Right lobe of liver (tissue), 6 donors: ENCODE data around the gene NXPH2. TPM values are rescaled to one million over a fixed set of nuclear protein-coding genes. Genes with fewer than 3 reads are reported as not detected.
"Not testable (repeated sequence)": the region's sequence is repeated elsewhere in the genome, so short reads cannot be mapped to it uniquely, and the experiment has no call there.

Experiments
- ATAC-seq, 4 donors: fragments of 200-7000 bp; cut with Tn5 transposase; one replicate each; pipeline ENCODE4 v1.9.1; 2020; ENCODE audit warnings: mild to moderate bottlenecking in 4 of 4, moderate library complexity in 4 of 4
- DNase-seq, 3 donors: peaks; one replicate each; pipeline ENCODE4 v3.0.0-alpha.2; 2020
- H3K27ac ChIP-seq, 3 donors: fragments of 200-600 bp; one replicate each; pipeline ENCODE4 v1.8.0; 2022
- H3K27me3 ChIP-seq, 2 donors: fragments of 200-600 bp; one replicate each; pipeline ENCODE4 v1.8.0; 2022
- H3K36me3 ChIP-seq, 4 donors: fragments of 200-600 bp; sonication (generic) in 1 of 4; one replicate each; pipeline versions ENCODE4 v1.5.1 to v1.8.0; 2017 to 2022; ENCODE audit warnings: control low read depth in 1 of 4
- H3K4me1 ChIP-seq, 4 donors: fragments of 200-600 bp; sonication (generic) in 1 of 4; one replicate each; pipeline versions ENCODE4 v1.5.1 to v1.8.0; 2017 to 2022; ENCODE audit warnings: control low read depth in 1 of 4
- H3K4me3 ChIP-seq, 3 donors: fragments of 200-600 bp; one replicate each; pipeline ENCODE4 v1.8.0; 2022
- H3K9me3 ChIP-seq, 4 donors: fragments of 200-600 bp; sonication (generic) in 1 of 4; one replicate each; pipeline versions ENCODE4 v1.5.1 to v1.8.0; 2017 to 2022; ENCODE audit warnings: control low read depth in 1 of 4
- POLR2A ChIP-seq: fragments of 450-650 bp; IDR thresholded peaks from one replicate; pipeline ENCODE4 v1.6.1; 2017; ENCODE audit warnings: antibody characterized with exemption, mild to moderate bottlenecking
- WGBS: methylation state at CpG from one replicate; pipeline ENCODE4 v1.1.6; 2018; ENCODE audit warnings: low coverage, low lambda C conversion rate; ENCODE audit not compliant: insufficient coverage; ENCODE audit errors: missing lambda C conversion rate; 5-methylcytosine and 5-hydroxymethylcytosine counted together
- intact Hi-C, 2 donors: fragments of 100-400 bp; cut with DNase I; formaldehyde crosslinking; loops; one replicate each; pipeline versions ENCODE4 v1.11.2 to v1.14.1; 2022
- total RNA-seq, 6 experiments: library from RNA; depleted of rRNA in 2 of 6; stranded (reverse); fragments of >200 nt in 2 of 6; fragmentation: NEBNext Ultra II Directional in 3 of 6; extraction: Animal tissue kit (Norgen Biotek cat#: 25700) in 3 of 6; gene quantifications; one replicate each; pipeline versions ENCODE4 v1.1.0 to v1.2.4, GENCODE V29; 2016 to 2023
- TF ChIP-seq, protein P1 (sequence below), 4 donors: fragments of 200-600 bp in 3 of 4; fragments of 450-650 bp in 1 of 4; IDR thresholded peaks; one replicate each; pipeline versions ENCODE4 v1.5.1 to v1.8.0; 2016 to 2022; ENCODE audit warnings: antibody characterized with exemption in 4 of 4, mild to moderate bottlenecking in 2 of 4
- donor health status: DM: no; HTN: yes; CAD: no.
- donor health status: DM: no; HTN: no; CAD: no.
- donor health status: DM: no; HTN: no; CAD: no.
- donor health status: DM: no; HTN: yes; CAD: no.
- donor health status: DM: no; HTN: yes; CAD: no.

Gene NXPH2
- total RNA-seq, 6 experiments from 2014 or later = not detected

DNA sequence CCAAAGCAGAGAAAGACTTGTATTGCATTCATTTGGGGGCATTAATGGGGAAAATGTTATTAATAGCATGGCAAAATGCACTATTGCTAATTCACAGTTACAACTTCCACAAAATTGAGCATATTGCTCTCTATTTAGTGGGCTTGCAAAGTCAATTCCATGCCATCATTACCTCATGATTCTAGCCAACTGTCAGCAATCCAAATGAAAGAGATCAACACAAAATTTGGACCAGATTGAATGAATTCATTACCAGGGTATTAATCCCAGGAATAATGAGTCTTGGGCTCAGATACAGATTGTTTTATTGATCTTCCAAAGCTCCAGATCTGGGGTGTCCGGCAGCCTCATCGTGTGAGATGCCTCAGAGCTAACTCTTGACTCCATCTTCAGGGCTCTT lies 38.3 kb downstream of the NXPH2 start:
- no peak for DNase-seq
- no peak for ATAC-seq
- TF ChIP-seq POLR2A = no peak
- TF ChIP-seq, protein P1, sequence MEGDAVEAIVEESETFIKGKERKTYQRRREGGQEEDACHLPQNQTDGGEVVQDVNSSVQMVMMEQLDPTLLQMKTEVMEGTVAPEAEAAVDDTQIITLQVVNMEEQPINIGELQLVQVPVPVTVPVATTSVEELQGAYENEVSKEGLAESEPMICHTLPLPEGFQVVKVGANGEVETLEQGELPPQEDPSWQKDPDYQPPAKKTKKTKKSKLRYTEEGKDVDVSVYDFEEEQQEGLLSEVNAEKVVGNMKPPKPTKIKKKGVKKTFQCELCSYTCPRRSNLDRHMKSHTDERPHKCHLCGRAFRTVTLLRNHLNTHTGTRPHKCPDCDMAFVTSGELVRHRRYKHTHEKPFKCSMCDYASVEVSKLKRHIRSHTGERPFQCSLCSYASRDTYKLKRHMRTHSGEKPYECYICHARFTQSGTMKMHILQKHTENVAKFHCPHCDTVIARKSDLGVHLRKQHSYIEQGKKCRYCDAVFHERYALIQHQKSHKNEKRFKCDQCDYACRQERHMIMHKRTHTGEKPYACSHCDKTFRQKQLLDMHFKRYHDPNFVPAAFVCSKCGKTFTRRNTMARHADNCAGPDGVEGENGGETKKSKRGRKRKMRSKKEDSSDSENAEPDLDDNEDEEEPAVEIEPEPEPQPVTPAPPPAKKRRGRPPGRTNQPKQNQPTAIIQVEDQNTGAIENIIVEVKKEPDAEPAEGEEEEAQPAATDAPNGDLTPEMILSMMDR (IDR thresholded peaks at IDR 0.05) = no peak
- Histone ChIP-seq H3K4me3 (no peak overlapping the region), H3K27ac (no peak overlapping the region), H3K27me3 (no peaks in the 10 kb centered on the region), H3K9me3 (no peaks in the 10 kb centered on the region), H3K36me3 (no peaks in the 10 kb centered on the region), H3K4me1 (no peaks in the 10 kb centered on the region)
- intact Hi-C loops = no loop called here
- WGBS = 82% methylated on average over 2 of the region's 2 CpGs

- H3K9me3 ChIP-seq, ATAC-seq, DNase-seq, H3K36me3 ChIP-seq, intact Hi-C loops, H3K27me3 ChIP-seq, H3K4me1 ChIP-seq, H3K27ac ChIP-seq, H3K4me3 ChIP-seq: not testable (repeated sequence)
- WGBS = 73% methylated on average over 3 of the region's 3 CpGs
Measured at GRCh38 chr2:138737009-138737554, 43.1 kb downstream of the NXPH2 start.

GRCh38 chr2:138732651-138733050 lies 47.5 kb downstream of the NXPH2 start:
- ATAC-seq = no peak
- no peaks in the 10 kb centered on the region for H3K4me1 ChIP-seq
- no peak overlapping the region for H3K27ac ChIP-seq
- intact Hi-C loops = no loop called here
- TF ChIP-seq, protein P1 (IDR thresholded peaks at IDR 0.05) = no peak
- no CpG with 5 or more reads among the region's 1 CpG for WGBS
- no peak overlapping the region for H3K4me3 ChIP-seq
- no peaks in the 10 kb centered on the region for H3K36me3 ChIP-seq
- H3K27me3 ChIP-seq = no peaks in the 10 kb centered on the region
- no peaks in the 10 kb centered on the region for H3K9me3 ChIP-seq
- no peak for DNase-seq

DNA sequence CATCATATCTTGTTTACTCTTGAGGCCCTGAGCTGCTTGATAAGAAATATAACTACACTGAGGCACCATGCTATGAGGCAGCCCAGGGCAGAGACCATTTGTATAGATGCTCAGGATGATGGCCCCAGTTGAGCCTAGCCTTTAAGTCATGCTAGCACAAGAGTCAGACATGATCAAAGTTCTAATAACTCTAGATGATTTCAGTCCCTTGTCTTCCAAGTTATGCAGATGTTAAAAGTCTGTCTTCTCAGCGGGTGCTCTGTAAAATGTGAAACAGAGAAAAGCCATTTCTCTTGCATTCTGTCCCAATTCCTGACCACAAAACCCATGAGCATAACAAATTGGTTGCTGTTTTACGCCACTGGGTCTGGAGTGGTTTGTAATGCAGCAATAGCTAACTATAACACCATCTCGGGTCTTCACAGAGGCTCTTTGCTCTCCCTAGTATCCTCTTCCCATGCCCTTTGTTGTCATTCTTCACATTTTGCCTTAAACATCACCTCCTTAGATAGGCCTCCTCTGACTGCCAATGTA lies 49.6 kb downstream of the NXPH2 start:
- no peak overlapping the region for H3K4me3 ChIP-seq
- no peaks in the 10 kb centered on the region for H3K9me3 ChIP-seq
- H3K4me1 ChIP-seq = no peaks in the 10 kb centered on the region
- no peaks in the 10 kb centered on the region for H3K36me3 ChIP-seq
- DNase-seq = no peak
- ATAC-seq = no peak
- TF ChIP-seq, protein P1 (IDR thresholded peaks at IDR 0.05) = no peak
- no peak for TF ChIP-seq POLR2A
- 75% methylated on average over 3 of the region's 3 CpGs for whole genome bisulfite sequencing
- no peak overlapping the region for H3K27ac ChIP-seq
- intact Hi-C loops = no loop called here
- H3K27me3 ChIP-seq = no peaks in the 10 kb centered on the region

GRCh38 chr2:138727956-138728355 lies 52.2 kb downstream of the NXPH2 start:
- TF ChIP-seq, protein P1 (IDR thresholded peaks at IDR 0.05) = no peak
- no peak for TF ChIP-seq POLR2A

More at GRCh38 chr2:138727956-138728355, 52.2 kb downstream of the NXPH2 start:
- Histone ChIP-seq H3K27ac (no peak overlapping the region), H3K4me1 (peaks cover 0 to 9% (median 3%) of the 10 kb centered on the region in 4 donors), H3K27me3 (no peaks in the 10 kb centered on the region), H3K36me3 (no peaks in the 10 kb centered on the region), H3K4me3 (no peak overlapping the region), H3K9me3 (no peaks in the 10 kb centered on the region)
- ATAC-seq = no peak
- WGBS = 100% methylated on average over 1 of the region's 1 CpG
- DNase-seq = no peak
- intact Hi-C loops = no loop called here
